Upper lobe of right lung (tissue), 1 donor: ENCODE data around the gene ATG12. TPM values are rescaled to one million over a fixed set of nuclear protein-coding genes. Genes with fewer than 3 reads are reported as not detected.
"Not testable (repeated sequence)": the region's sequence is repeated elsewhere in the genome, so short reads cannot be mapped to it uniquely, and the experiment has no call there.

Experiments
- ATAC-seq: fragments of 200-7000 bp; cut with Tn5 transposase; one replicate; pipeline ENCODE4 v1.9.1; 2020; ENCODE audit warnings: mild to moderate bottlenecking, moderate library complexity
- DNase-seq: peaks from one replicate; pipeline ENCODE4 v3.0.0-alpha.2; 2020
- H3K27ac ChIP-seq: fragments of 200-600 bp; one replicate; pipeline ENCODE4 v1.8.0; 2022
- H3K27me3 ChIP-seq: fragments of 200-600 bp; one replicate; pipeline ENCODE4 v1.8.0; 2022; ENCODE audit warnings: mild to moderate bottlenecking
- H3K36me3 ChIP-seq: fragments of 200-600 bp; one replicate; pipeline ENCODE4 v1.8.0; 2022
- H3K4me1 ChIP-seq: fragments of 200-600 bp; one replicate; pipeline ENCODE4 v1.8.0; 2022
- H3K4me3 ChIP-seq: fragments of 200-600 bp; one replicate; pipeline ENCODE4 v1.8.0; 2022; ENCODE audit warnings: mild to moderate bottlenecking
- H3K9me3 ChIP-seq: fragments of 200-600 bp; one replicate; pipeline ENCODE4 v1.8.0; 2022
- CTCF ChIP-seq: fragments of 200-600 bp; IDR thresholded peaks from one replicate; pipeline ENCODE4 v1.8.0; 2022; ENCODE audit warnings: antibody characterized with exemption
- intact Hi-C: fragments of 100-400 bp; cut with DNase I; formaldehyde crosslinking; loops from one replicate; pipeline ENCODE4 v1.11.0; 2022
- long read RNA-seq: library from polyadenylated mRNA; unstranded; transcript quantifications from one replicate; pipeline ENCODE4 v2.0.0, GENCODE V29; 2021
- total RNA-seq: library from RNA; stranded (reverse); fragmentation: NEBNext Ultra II Directional; extraction: Animal tissue kit (Norgen Biotek cat#: 25700); gene quantifications from one replicate; pipeline ENCODE4 v1.2.1, GENCODE V29; 2021
- donor health status: DM: no; HTN: yes; CAD: no; lungs with severe emphysema.

ATG12 gene
- 36.5 TPM for total RNA-seq
- long read RNA-seq, full-length matches to known transcripts, result 27 of 33 reads
- long read RNA-seq, partial matches to known transcripts, result 1 of 33 reads
- long read RNA-seq, other reads (novel, unspliced or antisense), result 5 of 33 reads

- intact Hi-C loops, result no loop called here
These were observed at the start of gene ATG12, which contains the start of gene AP3S1 for GRCh38 chr5:115841382-115842088. Gene ATG12, minus strand, starts transcription at chr5:115841565. Its CDS starts 13 bp downstream, at chr5:115841552. Gene AP3S1, plus strand, starts transcription at chr5:115841935. Its CDS starts 103 bp downstream, at chr5:115842038.

GRCh38 chr5:115888027-115888426 lies 46.7 kb upstream of the ATG12 start:
- Histone ChIP-seq H3K9me3 (no peaks in the 10 kb centered on the region), H3K4me3 (no peak overlapping the region), H3K27ac (no peak overlapping the region), H3K27me3 (no peaks in the 10 kb centered on the region), H3K4me1 (no peaks in the 10 kb centered on the region), H3K36me3 (no peaks in the 10 kb centered on the region)
- no peak for DNase-seq
- ATAC-seq, result no peak
- TF ChIP-seq CTCF, result peak; percentile 11
- intact Hi-C loops, result no loop called here

More at GRCh38 chr5:115841382-115842088, at the start of gene ATG12, which contains the start of gene AP3S1:
- no peak for TF ChIP-seq CTCF
- DNase-seq (peak; percentile 96), ATAC-seq (peak; percentile 97)
- H3K9me3 ChIP-seq, result no peaks in the 10 kb centered on the region
- peak within 1 kb of the TSS; percentile 94 for H3K4me3 ChIP-seq
- peak within 1 kb of the TSS; percentile 89 for H3K27ac ChIP-seq
- peaks cover 53% of the 10 kb centered on the region for H3K4me1 ChIP-seq
- H3K36me3 ChIP-seq, result peaks cover 10% of the 10 kb centered on the region
- H3K27me3 ChIP-seq, result no peaks in the 10 kb centered on the region

- ATAC-seq, H3K27me3 ChIP-seq, DNase-seq, H3K36me3 ChIP-seq, H3K9me3 ChIP-seq, H3K27ac ChIP-seq, intact Hi-C loops, H3K4me1 ChIP-seq, H3K4me3 ChIP-seq: not testable (repeated sequence)
These were observed 43.8 kb upstream of the ATG12 start for GRCh38 chr5:115885208-115885607.

GRCh38 chr5:115884704-115885103 lies 43.3 kb upstream of the ATG12 start:
- no peak for ATAC-seq
- intact Hi-C loops, result no loop called here

GRCh38 chr5:115882434-115882833 lies 41.1 kb upstream of the ATG12 start:
- H3K4me1 ChIP-seq, DNase-seq, H3K27me3 ChIP-seq, H3K27ac ChIP-seq, intact Hi-C loops, ATAC-seq, H3K36me3 ChIP-seq, H3K4me3 ChIP-seq, H3K9me3 ChIP-seq: not testable (repeated sequence)

More at GRCh38 chr5:115884704-115885103, 43.3 kb upstream of the ATG12 start:
- H3K27me3 ChIP-seq, result no peaks in the 10 kb centered on the region
- no peak overlapping the region for H3K27ac ChIP-seq
- H3K4me3 ChIP-seq, result no peak overlapping the region
- DNase-seq, result no peak
- H3K4me1 ChIP-seq, result no peaks in the 10 kb centered on the region
- no peaks in the 10 kb centered on the region for H3K36me3 ChIP-seq
- H3K9me3 ChIP-seq, result no peaks in the 10 kb centered on the region
- no peak for TF ChIP-seq CTCF

- H3K9me3 ChIP-seq, H3K27ac ChIP-seq, H3K27me3 ChIP-seq, H3K4me1 ChIP-seq, ATAC-seq, H3K36me3 ChIP-seq, DNase-seq, H3K4me3 ChIP-seq, intact Hi-C loops: not testable (repeated sequence)
These were observed 36.0 kb upstream of the ATG12 start for GRCh38 chr5:115877342-115877741.

GRCh38 chr5:115875447-115875846 lies 34.1 kb upstream of the ATG12 start:
- DNase-seq (no peak), ATAC-seq (no peak)
- Histone ChIP-seq H3K9me3 (no peaks in the 10 kb centered on the region), H3K4me1 (peaks cover 4% of the 10 kb centered on the region), H3K27ac (no peak overlapping the region), H3K27me3 (no peaks in the 10 kb centered on the region), H3K4me3 (no peak overlapping the region), H3K36me3 (peaks cover 20% of the 10 kb centered on the region)
- no peak for TF ChIP-seq CTCF
- intact Hi-C loops, result no loop called here
